Activated B cell treated with CpG ODN at 0.5 μM for 24 hours (primary cell): ENCODE data around the gene CDKAL1. TPM values are rescaled to one million over a fixed set of nuclear protein-coding genes. Genes with fewer than 3 reads are reported as not detected.

ENCODE experiments used
- ATAC-seq: fragments of 200-7000 bp; cut with Tn5 transposase; one replicate; pipeline ENCODE4 v1.10.0; 2021; ENCODE audit warnings: low read depth, mild to moderate bottlenecking, moderate library complexity
- CTCF ChIA-PET: fragments of 350-600 bp; sonication (Branson Sonifier 250); formaldehyde crosslinking; loops from one replicate; lab custom pipeline; 2021; ENCODE audit warnings: antibody characterized with exemption; lab: Charles Lee
- POLR2A ChIA-PET: fragments of 350-600 bp; sonication (Branson Sonifier 250); formaldehyde crosslinking; loops from one replicate; lab custom pipeline; 2021; ENCODE audit warnings: antibody characterized with exemption; lab: Charles Lee
- DNase-seq: peaks from one replicate; pipeline ENCODE4 v3.0.0; 2022
- H3K27ac Mint-ChIP-seq: one replicate; pipeline ENCODE4 v1.8.0; 2020; ENCODE audit warnings: mixed read lengths
- H3K27me3 Mint-ChIP-seq: one replicate; pipeline ENCODE4 v1.8.0; 2021; ENCODE audit warnings: mixed read lengths
- H3K36me3 Mint-ChIP-seq: one replicate; pipeline ENCODE4 v1.8.0; 2021; ENCODE audit warnings: low read depth, mixed read lengths
- H3K4me1 Mint-ChIP-seq: one replicate; pipeline ENCODE4 v1.8.0; 2021; ENCODE audit warnings: mixed read lengths
- H3K4me3 Mint-ChIP-seq: one replicate; pipeline ENCODE4 v1.8.0; 2020; ENCODE audit warnings: mild to moderate bottlenecking, mixed read lengths
- H3K9me3 Mint-ChIP-seq: one replicate; pipeline ENCODE4 v1.8.0; 2020; ENCODE audit warnings: mixed read lengths
- CTCF ChIP-seq: fragments of 200-600 bp; IDR thresholded peaks from one replicate; pipeline ENCODE4 v1.8.0; 2022; ENCODE audit warnings: antibody characterized with exemption, mild to moderate bottlenecking
- intact Hi-C: fragments of 100-400 bp; cut with micrococcal nuclease; formaldehyde crosslinking; loops from one replicate; pipeline ENCODE4 v1.15.1; 2024
- total RNA-seq: library from RNA; stranded (reverse); gene quantifications from 2 replicates; pipeline ENCODE4 v1.2.3, GENCODE V29; 2022

CDKAL1 gene
- total RNA-seq, 1 donor from 2014 or later, result 31.9 TPM

- intact Hi-C loops, result no loop called here
- POLR2A ChIA-PET, result no interaction called here
- CTCF ChIA-PET, result no interaction called here
- Mint-ChIP-seq H3K4me3 (no peak overlapping the region), H3K9me3 (no peaks in the 10 kb centered on the region), H3K4me1 (no peaks in the 10 kb centered on the region), H3K27ac (no peak overlapping the region), H3K36me3 (no peaks in the 10 kb centered on the region), H3K27me3 (no peaks in the 10 kb centered on the region)
- ATAC-seq (no peak), DNase-seq (no peak)
- no peak for TF ChIP-seq CTCF
Measured at GRCh38 chr6:21263531-21264287, 729.5 kb downstream of the CDKAL1 start.

- Mint-ChIP-seq H3K27me3 (no peaks in the 10 kb centered on the region), H3K36me3 (no peaks in the 10 kb centered on the region), H3K4me1 (no peaks in the 10 kb centered on the region), H3K27ac (no peak overlapping the region), H3K9me3 (no peaks in the 10 kb centered on the region), H3K4me3 (no peak overlapping the region)
- intact Hi-C loops, result no loop called here
- ATAC-seq (no peak), DNase-seq (no peak)
- no peak for TF ChIP-seq CTCF
- ChIA-PET POLR2A (no interaction called here), CTCF (no interaction called here)
Measured at GRCh38 chr6:21264288-21265033, 730.2 kb downstream of the CDKAL1 start.

- ATAC-seq (no peak), DNase-seq (no peak)
- Mint-ChIP-seq H3K36me3 (no peaks in the 10 kb centered on the region), H3K4me1 (no peaks in the 10 kb centered on the region), H3K9me3 (no peaks in the 10 kb centered on the region), H3K27me3 (no peaks in the 10 kb centered on the region), H3K4me3 (no peak overlapping the region), H3K27ac (no peak overlapping the region)
- no peak for TF ChIP-seq CTCF
- intact Hi-C loops, result no loop called here
- ChIA-PET CTCF (no interaction called here), POLR2A (no interaction called here)
Measured at GRCh38 chr6:21265034-21265729, 730.9 kb downstream of the CDKAL1 start.

GRCh38 chr6:21265730-21266044, 731.4 kb downstream of the CDKAL1 start:
- Mint-ChIP-seq H3K9me3 (no peaks in the 10 kb centered on the region), H3K27me3 (no peaks in the 10 kb centered on the region), H3K4me3 (no peak overlapping the region), H3K27ac (no peak overlapping the region), H3K4me1 (no peaks in the 10 kb centered on the region), H3K36me3 (no peaks in the 10 kb centered on the region)
- TF ChIP-seq CTCF, result no peak
- intact Hi-C loops, result no loop called here
- no peak for DNase-seq
- ATAC-seq, result no peak
- ChIA-PET POLR2A (no interaction called here), CTCF (no interaction called here)

GRCh38 chr6:21270636-21271201, 736.5 kb downstream of the CDKAL1 start:
- Mint-ChIP-seq H3K4me1 (no peaks in the 10 kb centered on the region), H3K27ac (no peak overlapping the region), H3K9me3 (peaks cover 7% of the 10 kb centered on the region), H3K27me3 (no peaks in the 10 kb centered on the region), H3K36me3 (no peaks in the 10 kb centered on the region), H3K4me3 (no peak overlapping the region)
- intact Hi-C loops, result no loop called here
- TF ChIP-seq CTCF, result no peak
- DNase-seq (no peak), ATAC-seq (no peak)
- POLR2A ChIA-PET, result no interaction called here
- CTCF ChIA-PET, result no interaction called here
